ENCODE measurements around the gene SCRT2. TPM values are rescaled to one million over a fixed set of nuclear protein-coding genes. Genes with fewer than 3 reads are reported as not detected.

SCRT2 gene
- total and polyA plus RNA-seq, 9 donors: not detected

DNA sequence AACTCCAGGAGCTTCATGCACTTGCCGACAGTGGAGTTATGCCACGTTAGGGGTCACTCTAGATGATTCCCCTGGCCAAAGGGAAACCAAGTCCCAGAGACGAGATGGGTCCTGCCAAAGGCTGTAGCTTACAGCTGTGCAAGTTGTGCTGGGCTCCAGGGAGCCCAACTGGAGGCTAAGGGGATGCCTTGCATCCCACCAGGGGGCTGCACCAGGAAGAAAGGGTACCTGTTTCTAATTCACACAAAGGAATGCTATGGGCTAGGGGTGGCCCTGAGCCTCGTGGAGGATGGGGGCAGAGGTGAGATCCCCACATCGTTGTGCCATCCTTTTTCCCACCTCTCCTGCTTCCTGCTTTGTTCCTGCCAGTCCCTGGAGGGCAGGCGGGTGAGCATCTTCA, 23.7 kb upstream of the SCRT2 start:
- Histone ChIP-seq H3K27ac (no peak overlapping the region), H3K4me1 (ENCODE audit: insufficient read depth) (no peaks in the 10 kb centered on the region), H3K27me3 (no peaks in the 10 kb centered on the region), H3K4me3 (no peak overlapping the region), H3K9me3 (no peaks in the 10 kb centered on the region), H3K36me3 (no peaks in the 10 kb centered on the region)
- no peak for DNase-seq
- WGBS, 3 donors: 44 to 51% (median 47%) methylated on average over 6 of the region's 6 CpGs
- TF ChIP-seq POLR2A (IDR thresholded peaks at IDR 0.05) (no peak), EP300 (IDR thresholded peaks at IDR 0.05) (no peak)
- TF ChIP-seq, protein P1, sequence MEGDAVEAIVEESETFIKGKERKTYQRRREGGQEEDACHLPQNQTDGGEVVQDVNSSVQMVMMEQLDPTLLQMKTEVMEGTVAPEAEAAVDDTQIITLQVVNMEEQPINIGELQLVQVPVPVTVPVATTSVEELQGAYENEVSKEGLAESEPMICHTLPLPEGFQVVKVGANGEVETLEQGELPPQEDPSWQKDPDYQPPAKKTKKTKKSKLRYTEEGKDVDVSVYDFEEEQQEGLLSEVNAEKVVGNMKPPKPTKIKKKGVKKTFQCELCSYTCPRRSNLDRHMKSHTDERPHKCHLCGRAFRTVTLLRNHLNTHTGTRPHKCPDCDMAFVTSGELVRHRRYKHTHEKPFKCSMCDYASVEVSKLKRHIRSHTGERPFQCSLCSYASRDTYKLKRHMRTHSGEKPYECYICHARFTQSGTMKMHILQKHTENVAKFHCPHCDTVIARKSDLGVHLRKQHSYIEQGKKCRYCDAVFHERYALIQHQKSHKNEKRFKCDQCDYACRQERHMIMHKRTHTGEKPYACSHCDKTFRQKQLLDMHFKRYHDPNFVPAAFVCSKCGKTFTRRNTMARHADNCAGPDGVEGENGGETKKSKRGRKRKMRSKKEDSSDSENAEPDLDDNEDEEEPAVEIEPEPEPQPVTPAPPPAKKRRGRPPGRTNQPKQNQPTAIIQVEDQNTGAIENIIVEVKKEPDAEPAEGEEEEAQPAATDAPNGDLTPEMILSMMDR (IDR thresholded peaks at IDR 0.05): no peak
- intact Hi-C loops (cut with DNase I): no loop called here

DNA sequence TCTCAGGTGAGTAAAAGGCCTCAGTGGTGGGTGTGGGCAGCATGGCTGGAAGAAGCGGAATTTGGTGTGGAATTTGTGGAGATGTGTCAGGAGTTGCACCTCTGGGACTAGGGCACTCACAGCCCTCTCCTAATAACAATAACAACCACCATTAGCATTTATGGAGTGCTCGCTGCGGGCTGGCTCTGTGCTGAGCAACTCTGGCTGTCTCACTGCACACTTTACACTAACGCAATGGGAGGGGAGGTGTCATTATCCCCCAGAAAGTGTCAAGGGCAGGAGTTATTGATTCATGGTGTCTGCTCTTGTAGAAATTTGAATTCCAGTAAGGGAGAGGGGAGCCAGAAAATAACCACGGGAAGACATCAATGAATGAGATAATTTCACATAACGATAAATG, 22.7 kb upstream of the SCRT2 start:
- H3K36me3 ChIP-seq: no peaks in the 10 kb centered on the region
- no peaks in the 10 kb centered on the region for H3K9me3 ChIP-seq
- H3K4me3 ChIP-seq: no peak overlapping the region
- TF ChIP-seq, protein P1 (IDR thresholded peaks at IDR 0.05): no peak
- no peak for TF ChIP-seq POLR2A (IDR thresholded peaks at IDR 0.05)
- TF ChIP-seq EP300 (IDR thresholded peaks at IDR 0.05): no peak
- no peak for DNase-seq
- H3K27me3 ChIP-seq: no peaks in the 10 kb centered on the region
- no peak overlapping the region for H3K27ac ChIP-seq
- intact Hi-C loops (cut with DNase I): no loop called here
- WGBS, 3 donors: 44 to 54% (median 50%) methylated on average over 6 of the region's 6 CpGs
- no peaks in the 10 kb centered on the region for H3K4me1 ChIP-seq (ENCODE audit: insufficient read depth)

- WGBS, 3 donors: 63 to 85% (median 74%) methylated on average over 9 of the region's 9 CpGs
Measured at GRCh38 chr20:697826-698225, 22.2 kb upstream of the SCRT2 start.

GRCh38 chr20:695165-695866, 19.7 kb upstream of the SCRT2 start:
- TF ChIP-seq EP300 (IDR thresholded peaks at IDR 0.05) (no peak), POLR2A (IDR thresholded peaks at IDR 0.05) (no peak)
- TF ChIP-seq, protein P1 (IDR thresholded peaks at IDR 0.05): no peak
- Histone ChIP-seq H3K4me1 (ENCODE audit: insufficient read depth) (no peaks in the 10 kb centered on the region), H3K9me3 (no peaks in the 10 kb centered on the region), H3K27me3 (no peaks in the 10 kb centered on the region), H3K27ac (no peak overlapping the region), H3K4me3 (no peak overlapping the region), H3K36me3 (no peaks in the 10 kb centered on the region)
- no peak for DNase-seq
- intact Hi-C loops (cut with DNase I): no loop called here
- WGBS, 3 donors: 40 to 45% (median 42%) methylated on average over 2 of the region's 2 CpGs

More at GRCh38 chr20:697826-698225, 22.2 kb upstream of the SCRT2 start:
- Histone ChIP-seq H3K36me3 (no peaks in the 10 kb centered on the region), H3K27me3 (no peaks in the 10 kb centered on the region), H3K27ac (no peak overlapping the region), H3K9me3 (no peaks in the 10 kb centered on the region), H3K4me3 (no peak overlapping the region), H3K4me1 (ENCODE audit: insufficient read depth) (no peaks in the 10 kb centered on the region)
- intact Hi-C loops (cut with DNase I): no loop called here
- TF ChIP-seq POLR2A (IDR thresholded peaks at IDR 0.05): no peak
- TF ChIP-seq EP300 (IDR thresholded peaks at IDR 0.05): no peak
- TF ChIP-seq, protein P1 (IDR thresholded peaks at IDR 0.05): no peak
- no peak for DNase-seq

All from ovary (tissue), 9 donors.